Panc1 (cell line): ENCODE data around the gene BMP7. TPM values are rescaled to one million over a fixed set of nuclear protein-coding genes. Genes with fewer than 3 reads are reported as not detected.

Experiments
- ATAC-seq: fragments of 200-7000 bp; cut with Tn5 transposase; 2 replicates; pipeline ENCODE4 v1.9.1; 2020; ENCODE audit warnings: mild to moderate bottlenecking, moderate library complexity
- BruUV-seq: library from RNA; stranded (reverse); fragments of 400-500 nt; replicated peaks from 2 replicates; lab custom pipeline; 2021; lab: Mats Ljungman, UMichigan
- CTCF ChIA-PET: fragments of 300-600 bp; sonication (Branson Sonifier 250); formaldehyde crosslinking; loops from one replicate; lab custom pipeline; 2022; ENCODE audit warnings: antibody characterized with exemption; lab: Charles Lee
- POLR2A ChIA-PET: fragments of 300-600 bp; sonication (Branson Sonifier 250); formaldehyde crosslinking; loops from one replicate; lab custom pipeline; 2022; ENCODE audit warnings: antibody characterized with exemption; lab: Charles Lee
- DNase-seq: peaks from one replicate; pipeline ENCODE4 v3.0.0-alpha.2; 2010; ENCODE audit warnings: low read depth, low spot score
- H3K27ac ChIP-seq: 2 replicates; pipeline ENCODE4 v1.5.1; 2011; ENCODE audit warnings: mild to moderate bottlenecking, low read length, inconsistent platforms
- H3K27me3 ChIP-seq: fragments of 200-500 bp; sonication (Bioruptor generic); 2 replicates; pipeline ENCODE4 v1.6.0; 2014; ENCODE audit warnings: low read length, inconsistent platforms; ENCODE audit not compliant: control insufficient read depth, insufficient read depth
- H3K36me3 ChIP-seq: fragments of 200-500 bp; sonication (Bioruptor generic); 2 replicates; pipeline ENCODE4 v1.5.1; 2014; ENCODE audit warnings: inconsistent platforms, mild to moderate bottlenecking, low read length, moderate library complexity; ENCODE audit not compliant: control insufficient read depth, insufficient read depth
- H3K4me1 ChIP-seq: 2 replicates; pipeline ENCODE4 v1.5.1; 2011; ENCODE audit warnings: inconsistent platforms, mild to moderate bottlenecking, low read length, moderate library complexity; ENCODE audit not compliant: control insufficient read depth, insufficient read depth
- H3K4me3 ChIP-seq, 2 experiments: 2 replicates each; pipeline ENCODE4 v1.5.1; 2011 to 2012; ENCODE audit warnings: low read depth in 2 of 2, low read length in 2 of 2, mild to moderate bottlenecking in 2 of 2, inconsistent platforms in 1 of 2, moderate library complexity in 1 of 2
- H3K9me3 ChIP-seq: fragments of 200-500 bp; sonication (Bioruptor generic); 2 replicates; pipeline ENCODE4 v1.5.1; 2014; ENCODE audit warnings: low read depth, mild to moderate bottlenecking, inconsistent platforms, low read length, moderate library complexity; ENCODE audit not compliant: control insufficient read depth, insufficient read depth
- CTCF ChIP-seq: fragments of 450-650 bp; IDR thresholded peaks from 2 replicates; pipeline ENCODE4 v1.5.1; 2017; ENCODE audit warnings: mild to moderate bottlenecking
- POLR2AphosphoS5 ChIP-seq: IDR thresholded peaks from 2 replicates; pipeline ENCODE4 v1.6.1; 2012; ENCODE audit warnings: mild to moderate bottlenecking, low read depth, low read length, moderate library complexity
- REST ChIP-seq, 2 experiments: IDR thresholded peaks; 2 replicates each; pipeline ENCODE4 v1.6.1; 2011 to 2012; ENCODE audit warnings: low read depth in 2 of 2, control low read depth in 1 of 2, low read length in 1 of 2, mild to moderate bottlenecking in 1 of 2, moderate library complexity in 1 of 2; ENCODE audit not compliant: insufficient read depth in 1 of 2
- SIN3A ChIP-seq: IDR thresholded peaks from 2 replicates; pipeline ENCODE4 v1.6.1; 2012; ENCODE audit warnings: low read depth, mild to moderate bottlenecking, low read length, moderate library complexity, borderline replicate concordance; ENCODE audit not compliant: insufficient read depth
- TCF7L2 ChIP-seq: IDR thresholded peaks from 2 replicates; pipeline ENCODE4 v1.6.1; 2011; ENCODE audit warnings: mild to moderate bottlenecking, low read depth, low read length, inconsistent platforms
- in situ Hi-C: cut with HindIII; loops from 2 replicates; pipeline ENCODE4 v1.10.0; 2016; ENCODE audit warnings: low sequenced_read_pairs, low pct_unique_long_range_greater_than_20kb
- intact Hi-C: fragments of 100-400 bp; cut with micrococcal nuclease; formaldehyde crosslinking; loops from one replicate; pipeline ENCODE4 v1.10.0; 2022; ENCODE audit not compliant: unreplicated experiment
- total RNA-seq: library from RNA; stranded (reverse); gene quantifications from one replicate; pipeline ENCODE4 v1.2.1, GENCODE V29; 2021; ENCODE audit not compliant: unreplicated experiment

The BMP7 gene
- total RNA-seq, 1 experiment from 2014 or later, result 11.5 TPM

- Histone ChIP-seq H3K9me3 (no peaks in the 10 kb centered on the region), H3K4me3 (no peak overlapping the region), H3K4me1 (peaks cover 12% of the 10 kb centered on the region), H3K27ac (no peak overlapping the region), H3K36me3 (no peaks in the 10 kb centered on the region), H3K27me3 (no peaks in the 10 kb centered on the region)
- TF ChIP-seq SIN3A, result no peak
- TF ChIP-seq CTCF, result no peak
- ATAC-seq, result no peak
- CTCF ChIA-PET, result no interaction called here
- POLR2A ChIA-PET, result no interaction called here
- in situ Hi-C loops, result no loop called here
- BruUV-seq, result no TSS peak
- intact Hi-C loops, result no loop called here
- DNase-seq, result no peak
Measured at GRCh38 chr20:57215426-57215825, 51.0 kb downstream of the BMP7 start.

GRCh38 chr20:57214948-57215347, 51.5 kb downstream of the BMP7 start:
- POLR2A ChIA-PET, result no interaction called here
- DNase-seq (no peak), ATAC-seq (no peak)
- H3K36me3 ChIP-seq, result no peaks in the 10 kb centered on the region
- no TSS peak for BruUV-seq
- in situ Hi-C loops, result no loop called here
- CTCF ChIA-PET, result no interaction called here
- H3K27me3 ChIP-seq, result no peaks in the 10 kb centered on the region
- H3K4me1 ChIP-seq, result peaks cover 12% of the 10 kb centered on the region
- intact Hi-C loops, result no loop called here
- no peak overlapping the region for H3K4me3 ChIP-seq
- no peaks in the 10 kb centered on the region for H3K9me3 ChIP-seq
- TF ChIP-seq TCF7L2 (no peak), CTCF (no peak), POLR2AphosphoS5 (no peak), SIN3A (no peak), REST (IDR thresholded peaks at IDR 0.05; ENCODE audit: insufficient read depth in 1 of 2, low read depth in 2 of 2, low read length in 1 of 2) (no peak)
- no peak overlapping the region for H3K27ac ChIP-seq
